GM18517 (cell line): ENCODE measurements around the gene GET3.

Experiments used
- ATAC-seq: cut with Tn5 transposase; IDR thresholded peaks from one replicate; pipeline ENCODE4 v1.9.1; 2021; ENCODE audit warnings: mild to moderate bottlenecking, moderate library complexity; ENCODE audit not compliant: unreplicated experiment

GET3 gene

DNA sequence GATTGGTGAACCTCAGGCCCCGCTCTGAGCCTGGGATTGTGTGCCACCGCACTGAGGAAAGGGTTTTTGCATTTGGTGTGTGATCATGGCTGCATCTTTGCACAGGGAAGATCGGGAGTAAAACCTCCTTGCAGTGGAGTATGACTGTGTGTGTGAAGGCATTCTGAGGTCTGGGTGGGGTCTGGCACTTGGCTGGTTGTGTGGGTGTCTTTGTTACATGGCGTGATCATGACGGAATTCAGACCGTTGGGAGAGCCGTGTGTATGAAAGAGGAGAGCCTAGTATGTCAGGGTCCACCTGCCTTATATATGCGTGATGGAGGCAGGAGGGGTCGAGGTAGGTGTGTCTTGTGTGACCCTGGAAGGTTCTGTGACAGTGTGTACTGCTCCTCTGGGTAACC is 13.6 kb downstream of the GET3 start:
- no peak for ATAC-seq

DNA sequence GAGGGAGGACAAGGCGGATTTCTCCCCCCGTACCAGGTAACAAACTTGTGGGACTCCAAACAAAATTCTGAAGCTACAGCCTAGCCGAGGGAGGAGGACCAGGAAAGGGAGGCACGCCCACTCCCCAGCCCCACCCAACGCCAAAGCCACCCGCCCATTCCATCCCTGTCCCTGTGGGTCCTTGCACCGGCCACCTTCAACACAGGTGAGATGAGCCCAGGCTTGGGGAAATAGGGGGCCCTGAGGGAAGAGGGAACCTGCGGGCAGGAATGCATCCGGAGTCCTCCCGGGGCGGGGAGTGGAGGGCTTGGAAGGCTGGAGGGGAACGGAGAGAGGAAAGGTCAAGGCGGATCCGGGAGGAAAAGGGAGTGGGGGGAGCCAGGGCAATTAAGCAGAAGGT is 14.3 kb downstream of the GET3 start, which contains the start of gene BEST2:
Gene BEST2 (plus strand): TSS at position 157 of the 400 bp plus-strand sequence. CDS start 802 bp downstream, outside the sequence.
- ATAC-seq, result no peak

DNA sequence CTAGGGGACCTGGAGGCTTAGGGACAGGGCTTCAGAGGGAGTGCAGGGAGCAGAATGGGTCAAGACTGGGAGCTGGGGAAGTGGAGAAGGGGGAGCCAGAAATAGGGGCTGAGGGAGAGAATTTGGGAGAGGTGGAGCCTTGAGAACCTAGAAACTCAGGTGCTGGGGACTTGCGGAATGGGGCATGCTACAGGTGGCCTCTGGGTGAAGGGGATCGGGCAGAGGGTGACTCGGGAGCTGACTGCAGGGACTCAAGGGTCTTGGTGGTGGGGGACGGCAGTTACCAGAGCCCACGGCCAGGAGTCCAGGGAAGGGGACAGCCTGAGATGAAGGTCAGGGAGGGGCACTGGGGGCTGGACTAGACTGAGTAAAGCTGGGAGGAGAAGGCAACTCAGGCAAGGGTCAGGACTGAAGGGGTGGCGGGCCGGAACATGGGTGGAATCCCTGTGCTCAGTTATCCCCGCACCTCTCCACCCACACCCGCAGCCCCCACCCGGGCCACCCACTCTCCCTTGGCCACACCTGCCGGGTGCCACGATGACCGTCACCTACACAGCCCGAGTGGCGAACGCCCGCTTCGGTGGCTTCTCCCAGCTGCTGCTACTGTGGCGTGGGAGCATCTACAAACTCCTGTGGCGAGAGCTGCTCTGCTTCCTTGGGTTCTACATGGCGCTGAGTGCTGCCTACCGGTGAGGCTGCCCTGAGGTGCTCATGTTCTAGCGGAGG is 14.9 kb downstream of the GET3 start:
- ATAC-seq, result no peak

DNA sequence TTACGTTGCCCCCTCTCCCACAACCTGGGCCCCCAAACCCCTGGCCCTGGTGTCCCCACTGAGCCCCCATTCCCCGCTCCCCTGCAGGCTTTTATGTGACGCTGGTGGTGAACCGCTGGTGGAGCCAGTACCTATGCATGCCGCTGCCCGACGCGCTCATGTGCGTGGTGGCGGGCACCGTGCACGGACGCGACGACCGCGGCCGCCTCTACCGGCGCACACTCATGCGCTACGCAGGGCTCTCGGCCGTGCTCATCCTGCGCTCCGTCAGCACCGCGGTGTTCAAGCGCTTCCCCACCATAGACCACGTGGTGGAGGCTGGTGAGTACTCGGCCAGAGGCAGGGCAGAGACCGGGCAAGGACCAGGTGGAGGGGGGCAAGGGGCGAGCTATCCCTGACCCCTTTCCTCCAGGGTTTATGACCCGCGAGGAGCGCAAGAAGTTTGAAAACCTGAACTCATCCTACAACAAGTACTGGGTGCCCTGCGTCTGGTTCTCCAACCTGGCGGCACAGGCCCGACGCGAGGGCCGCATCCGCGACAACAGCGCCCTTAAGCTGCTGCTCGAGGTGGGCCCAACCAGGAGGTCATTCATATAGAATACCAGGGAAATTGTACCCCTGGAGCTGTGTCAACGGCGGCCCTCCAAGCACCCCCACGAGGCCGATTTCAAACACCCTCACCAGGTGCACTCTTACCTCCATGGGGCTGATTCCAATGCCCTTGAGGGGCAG is 17.3 kb downstream of the GET3 start:
- no peak for ATAC-seq

DNA sequence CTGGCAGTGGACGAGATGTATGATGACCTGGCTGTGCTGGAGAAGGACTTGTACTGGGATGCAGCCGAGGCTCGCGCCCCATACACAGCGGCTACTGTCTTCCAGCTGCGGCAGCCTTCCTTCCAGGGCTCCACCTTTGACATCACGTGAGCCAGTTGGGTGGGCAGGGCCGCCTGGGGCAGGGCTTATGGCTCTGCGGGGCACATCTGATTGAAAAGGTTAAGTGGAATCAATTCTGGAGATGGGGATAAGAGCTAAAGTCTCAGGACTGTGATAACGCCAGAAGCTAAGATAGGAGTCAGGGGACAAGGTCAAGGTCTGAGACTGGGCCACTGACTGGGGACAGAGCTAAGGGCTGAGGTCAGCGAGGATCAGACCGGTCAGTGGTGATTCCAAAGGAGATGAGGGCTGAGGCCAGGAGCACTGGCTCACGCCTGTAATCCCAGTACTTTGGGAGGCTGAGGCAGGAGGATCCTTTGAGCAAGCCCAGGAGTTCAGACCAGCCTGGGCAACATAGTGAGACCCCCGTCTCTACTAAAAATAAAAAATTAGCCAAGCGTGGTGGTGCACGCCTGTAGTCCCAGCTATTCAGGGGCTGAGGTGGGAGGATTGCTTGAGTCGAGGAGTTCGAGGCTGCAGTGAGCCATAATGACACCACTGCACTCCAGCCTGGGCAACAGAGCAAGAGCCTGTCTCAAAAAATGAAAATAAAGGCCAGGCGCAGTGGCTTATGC is 19.0 kb downstream of the GET3 start:
- ATAC-seq, result no peak

DNA sequence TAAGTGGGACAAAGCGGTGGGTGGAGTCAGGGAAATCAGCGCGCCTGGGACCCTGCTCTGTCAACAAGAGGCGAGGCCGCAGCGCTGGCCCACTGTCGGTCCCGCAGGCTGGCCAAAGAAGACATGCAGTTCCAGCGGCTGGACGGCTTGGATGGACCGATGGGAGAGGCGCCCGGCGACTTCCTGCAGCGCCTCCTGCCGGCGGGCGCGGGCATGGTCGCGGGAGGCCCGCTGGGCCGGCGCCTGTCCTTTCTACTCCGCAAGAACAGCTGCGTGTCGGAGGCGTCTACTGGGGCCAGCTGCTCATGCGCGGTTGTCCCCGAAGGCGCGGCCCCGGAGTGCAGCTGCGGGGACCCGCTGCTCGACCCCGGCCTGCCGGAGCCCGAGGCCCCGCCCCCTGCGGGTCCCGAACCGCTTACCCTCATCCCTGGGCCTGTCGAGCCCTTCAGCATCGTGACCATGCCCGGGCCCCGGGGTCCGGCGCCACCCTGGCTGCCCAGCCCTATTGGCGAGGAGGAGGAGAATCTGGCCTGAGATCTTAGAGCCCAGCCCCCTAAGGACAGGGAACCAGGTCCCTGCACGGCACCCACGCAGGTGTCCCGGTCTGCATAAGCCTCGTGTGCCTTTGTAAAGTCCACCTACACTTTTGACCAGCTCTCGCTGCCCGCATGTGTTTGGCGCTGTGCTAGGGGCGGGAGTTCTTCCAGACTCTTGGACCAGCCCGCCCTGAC is 20.4 kb downstream of the GET3 start:
- ATAC-seq, result no peak

DNA sequence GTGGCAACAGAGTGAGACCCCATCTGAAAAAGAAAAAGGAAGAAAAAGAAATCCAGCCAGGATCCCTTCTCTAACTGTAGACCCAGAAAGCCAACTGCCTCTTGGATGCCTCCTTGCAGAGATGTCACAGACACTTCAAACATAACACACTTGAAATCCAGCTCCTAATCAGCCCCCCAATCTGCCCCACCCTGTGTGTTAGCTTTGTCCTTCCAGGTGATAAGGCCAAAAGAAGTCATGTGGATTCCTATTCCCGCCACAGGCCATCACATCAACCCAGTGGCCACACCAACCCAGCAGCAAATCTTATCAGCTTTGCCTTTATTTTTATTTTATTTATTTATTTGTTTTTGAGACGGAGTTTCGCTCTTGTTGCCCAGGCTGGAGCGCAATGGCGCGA is 22.4 kb downstream of the GET3 start:
- ATAC-seq, result no peak

DNA sequence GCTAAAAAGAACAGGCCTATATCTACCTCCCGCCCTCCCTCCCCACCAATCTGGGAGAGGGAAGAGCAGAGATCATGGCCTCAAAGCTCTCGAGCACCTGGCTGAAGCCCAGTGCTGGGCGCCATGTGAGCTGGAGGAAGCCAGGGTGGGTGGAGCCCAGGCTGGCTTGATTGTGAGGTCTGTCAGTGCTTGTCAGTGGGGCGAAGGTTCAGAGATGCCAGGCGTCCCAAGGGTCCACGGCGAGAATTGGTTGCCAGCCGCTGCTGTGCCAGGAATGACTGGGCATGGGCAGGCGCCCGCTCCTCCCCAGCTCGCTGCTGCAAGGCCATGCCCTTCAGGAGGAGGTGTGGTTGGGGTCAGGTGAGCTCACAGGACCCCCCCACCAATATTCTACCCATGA is 25.8 kb downstream of the GET3 start:
- ATAC-seq, result no peak

DNA sequence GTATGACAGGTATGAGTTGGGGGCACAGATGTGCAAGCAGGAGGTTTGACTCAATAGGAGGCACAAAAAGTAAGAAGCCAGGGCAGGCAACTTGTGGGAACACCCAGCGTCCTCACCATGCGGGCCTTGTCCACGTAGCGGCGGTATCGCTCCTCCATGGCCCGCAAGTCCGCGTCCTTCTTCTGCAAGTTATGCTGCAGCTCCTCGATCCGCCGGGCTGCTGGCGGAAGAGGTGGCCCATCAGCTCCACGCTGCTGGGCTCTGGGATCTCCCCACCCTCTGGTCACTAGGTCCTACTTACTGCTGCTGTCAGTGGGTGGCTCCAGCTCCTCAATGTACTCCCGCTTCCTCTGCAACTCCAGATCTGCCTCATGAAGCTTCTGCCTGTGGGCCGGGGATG is 27.4 kb downstream of the GET3 start:
- ATAC-seq, result no peak

DNA sequence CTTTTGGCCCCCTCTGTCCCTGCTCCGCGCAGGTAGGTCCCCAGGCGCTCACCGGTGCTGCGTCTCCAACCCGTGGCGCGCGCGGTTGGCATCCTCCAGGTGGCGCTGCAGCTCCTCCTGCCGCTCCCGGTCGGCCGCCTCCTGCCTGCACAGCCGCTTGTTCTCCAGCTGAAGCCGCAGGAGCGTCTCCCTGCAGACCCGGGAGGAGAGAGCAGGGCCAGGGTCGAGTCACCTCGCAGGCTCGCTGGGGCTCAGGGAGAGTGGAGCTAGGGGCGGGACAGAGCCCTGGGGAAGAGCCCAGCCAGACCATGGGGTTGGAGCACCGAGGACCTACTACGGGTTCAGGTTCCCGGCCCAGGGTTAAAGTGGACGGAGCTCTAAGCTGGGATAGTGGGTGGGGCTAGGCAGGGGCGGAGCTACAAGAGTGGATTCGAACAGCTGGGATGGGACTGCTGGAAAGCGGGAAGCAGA is 28.8 kb downstream of the GET3 start:
- ATAC-seq, result no peak

DNA sequence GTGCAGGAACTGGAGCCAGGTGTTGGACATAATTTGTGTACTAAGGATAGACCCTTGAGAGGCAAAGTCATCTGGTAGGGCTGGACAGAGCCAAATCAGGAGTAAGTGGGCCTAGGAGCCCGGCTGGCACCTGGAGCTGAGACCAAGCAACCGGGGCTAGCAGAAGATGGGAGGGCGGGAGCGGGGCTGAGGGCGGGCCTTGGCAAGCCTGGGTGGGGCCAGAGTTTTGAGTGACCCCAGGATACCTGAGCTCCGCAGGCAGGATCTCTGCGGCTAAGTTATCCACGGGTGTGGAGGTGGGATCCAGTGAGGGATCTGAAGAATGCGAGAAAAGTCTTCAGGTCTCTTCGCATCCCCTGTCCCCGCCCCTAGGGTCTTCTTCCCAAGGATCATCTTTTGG is 29.9 kb downstream of the GET3 start:
- no peak for ATAC-seq

DNA sequence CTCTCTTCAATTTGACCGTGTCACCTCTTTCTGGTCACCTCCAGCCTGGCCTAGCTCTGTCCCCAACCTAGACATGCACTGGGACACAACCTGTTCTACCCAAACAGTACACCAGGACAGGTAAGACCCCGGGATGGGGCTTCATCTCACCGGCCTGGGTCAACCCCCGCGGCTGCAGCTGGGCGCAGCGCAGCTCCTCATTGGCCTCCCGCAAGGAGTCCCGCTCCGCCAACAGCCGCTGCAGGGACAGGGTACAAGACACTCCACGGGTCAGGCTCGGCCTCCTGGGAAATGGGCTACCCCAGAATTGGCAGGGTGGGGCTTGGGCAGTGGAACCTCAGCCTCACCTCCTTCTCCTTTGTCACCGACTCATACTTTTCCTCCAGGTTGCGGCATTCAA is 30.4 kb downstream of the GET3 start:
- no peak for ATAC-seq

DNA sequence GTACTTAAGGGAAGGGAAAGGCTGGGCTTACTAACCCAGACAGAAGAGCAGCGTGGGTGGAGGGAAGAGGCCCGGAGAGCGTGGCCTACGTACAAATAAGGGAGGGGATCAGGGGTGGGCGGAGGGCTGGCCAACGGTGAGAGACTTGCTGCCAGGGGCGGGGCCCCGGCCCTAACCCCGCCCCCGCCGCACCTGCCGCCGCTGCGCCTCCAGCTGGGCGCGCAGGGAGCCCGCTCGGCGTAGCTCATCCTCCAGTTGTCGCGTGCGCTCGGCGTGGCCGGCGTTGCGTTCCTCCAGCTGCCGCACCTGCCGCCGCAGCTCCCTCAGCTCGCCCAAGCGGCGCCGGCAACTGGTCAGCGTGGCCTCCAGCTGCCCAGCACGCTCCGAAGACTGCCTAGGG is 32.4 kb downstream of the GET3 start:
- ATAC-seq, result no peak

DNA sequence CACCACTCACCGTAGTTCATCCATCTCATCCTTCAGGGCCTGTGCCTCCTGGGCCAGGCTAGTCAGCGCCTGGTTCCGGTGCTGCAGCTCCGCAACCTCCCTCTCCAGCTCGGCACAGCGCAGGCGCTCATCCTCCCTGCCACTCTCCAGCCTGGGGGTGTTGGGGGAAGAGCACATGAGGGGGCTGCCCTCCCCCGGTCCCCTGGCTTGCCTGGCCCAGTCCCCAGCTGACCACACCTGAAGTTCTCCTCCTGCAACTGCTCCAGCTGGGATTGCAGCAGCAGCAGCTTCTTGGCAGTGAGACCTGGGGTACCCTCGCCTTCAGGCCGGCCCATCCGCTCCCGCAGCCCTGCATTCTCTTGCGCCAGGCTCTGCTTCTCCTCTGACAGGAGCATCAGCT is 33.6 kb downstream of the GET3 start:
- ATAC-seq, result no peak

DNA sequence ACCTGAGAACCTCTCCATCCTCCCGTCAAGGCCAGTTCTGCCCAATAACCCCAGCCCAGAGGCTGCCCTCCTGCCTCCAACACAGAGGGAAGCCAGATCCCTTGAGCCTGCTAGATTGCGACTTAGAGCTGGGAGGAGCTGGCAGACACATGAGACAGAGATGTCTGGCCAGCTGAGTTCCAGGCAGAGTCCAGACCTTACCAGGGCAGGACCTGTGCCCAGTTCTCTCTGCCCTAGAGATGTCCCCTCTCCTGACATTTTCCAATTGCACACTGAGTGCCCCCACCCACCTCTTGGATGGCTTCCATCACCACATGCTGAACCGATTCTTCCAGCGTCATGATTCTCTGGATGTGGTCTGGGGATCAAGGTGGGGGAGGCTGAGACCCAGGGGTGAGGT is 35.0 kb downstream of the GET3 start:
- no peak for ATAC-seq

DNA sequence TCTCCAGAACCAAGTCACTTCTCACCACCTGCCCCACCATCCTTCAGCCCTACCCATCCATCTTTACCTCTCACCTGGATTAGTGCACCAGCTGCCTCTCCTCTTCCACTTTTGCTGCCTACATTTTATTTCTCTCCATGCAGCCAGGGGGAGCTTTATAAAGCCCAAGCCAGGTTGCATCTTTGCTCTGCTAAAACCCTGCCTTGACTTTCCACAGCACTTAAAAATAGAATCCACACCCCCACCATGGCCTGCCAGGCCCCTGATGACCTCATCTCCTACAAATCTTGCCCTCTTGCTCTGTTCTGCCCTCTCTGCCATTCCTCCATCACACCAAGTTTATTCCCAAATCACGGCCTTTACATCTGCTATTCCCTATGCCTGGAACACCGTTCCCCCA is 36.3 kb downstream of the GET3 start:
- no peak for ATAC-seq

DNA sequence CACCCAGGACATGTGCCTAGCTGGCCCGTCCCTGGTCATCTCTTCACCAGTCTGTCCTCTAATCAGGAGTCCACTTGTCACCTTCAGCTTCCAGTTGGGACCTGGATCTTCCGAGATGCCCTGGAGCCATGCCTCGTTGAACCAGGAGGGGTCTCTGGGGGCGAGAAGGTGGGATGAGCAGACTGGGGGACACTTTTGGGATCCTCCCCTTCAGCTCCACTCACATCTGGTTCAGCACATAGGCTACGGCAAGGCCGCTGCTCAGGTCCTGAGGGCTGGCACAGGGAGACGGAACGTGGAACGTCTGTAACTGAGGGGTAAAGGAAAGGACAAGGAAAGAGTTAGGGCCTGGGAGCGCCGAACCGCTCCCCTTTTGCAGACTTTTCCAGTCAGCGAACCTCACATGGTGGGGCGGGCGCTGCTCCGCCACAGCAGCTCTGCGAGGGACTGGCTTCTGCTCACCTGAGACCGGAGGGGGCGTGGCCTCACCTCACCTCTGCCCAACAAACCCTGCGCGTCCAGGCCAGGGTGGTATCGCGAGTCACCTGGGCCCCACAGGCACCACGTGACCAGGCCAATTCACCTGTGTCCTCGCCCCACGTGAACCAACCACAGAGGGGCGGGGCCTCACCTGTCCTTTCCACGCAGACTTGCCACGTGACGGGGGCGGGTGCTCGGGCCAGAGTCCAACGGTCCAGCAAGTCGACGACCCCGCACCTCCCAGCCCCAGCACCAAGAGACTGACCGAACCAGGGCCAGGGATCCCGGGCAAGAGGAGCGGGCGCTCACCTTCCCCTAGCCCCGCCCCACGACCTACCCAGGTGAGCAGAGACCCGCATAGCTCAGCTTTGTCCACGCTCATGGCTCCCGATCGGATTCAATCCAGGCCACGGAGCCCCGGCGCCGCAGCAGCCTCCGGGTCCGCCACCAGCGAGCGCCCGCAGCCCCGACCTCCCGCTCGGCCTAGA is 37.6 kb downstream of the GET3 start, which contains the start of gene HOOK2:
Gene HOOK2 (minus strand): TSS at position 965 of the 968 bp plus-strand sequence. CDS start 103 bp downstream, at position 862.
- no peak for ATAC-seq

DNA sequence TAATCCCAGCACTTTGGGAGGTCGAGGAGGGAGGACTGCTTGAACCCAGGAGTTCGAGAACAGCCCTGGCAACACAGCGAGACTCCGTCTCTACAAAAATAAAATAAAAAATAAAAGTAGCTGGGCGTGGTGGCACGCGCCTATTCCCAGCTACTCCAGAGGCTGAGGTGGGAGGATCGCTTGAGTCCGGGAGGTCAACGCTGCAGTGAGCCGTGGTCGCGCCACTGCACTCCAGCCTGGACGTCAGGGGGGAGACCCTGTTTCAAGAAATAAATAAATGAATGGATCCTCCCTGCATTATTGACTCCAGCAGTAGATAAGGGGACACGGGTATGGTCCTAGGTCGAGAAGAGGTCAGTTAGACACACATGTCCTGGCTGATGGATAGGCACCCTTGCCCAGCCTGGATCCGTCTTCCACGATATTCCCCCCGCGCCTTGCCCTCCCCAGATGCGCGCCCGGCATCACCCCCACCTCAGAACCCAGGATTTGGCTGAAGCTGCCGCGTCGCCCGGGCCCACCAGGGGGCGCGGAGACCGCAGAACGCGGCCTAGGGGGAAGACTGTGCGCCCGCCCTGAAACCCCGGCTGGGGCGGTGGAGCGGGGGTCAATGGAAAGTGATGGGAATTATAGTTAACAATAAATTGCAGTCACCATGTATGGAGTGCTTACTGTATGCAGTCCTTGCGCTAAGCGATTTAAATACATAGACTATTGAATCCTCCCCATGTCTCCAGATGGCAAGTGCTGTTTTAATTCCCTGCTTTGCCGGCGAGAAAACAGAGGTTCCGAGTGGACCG is 40.1 kb downstream of the GET3 start:
- no peak for ATAC-seq
